NCI-H1105 treated with DMSO at 0.1 percent for 48 hours (cell line): ENCODE results near the gene TXNDC5.

Experiments used
- DNase-seq: peaks from one replicate; lab custom pipeline; 2025; lab: John Stamatoyannopoulos, UW

The TXNDC5 gene

DNA sequence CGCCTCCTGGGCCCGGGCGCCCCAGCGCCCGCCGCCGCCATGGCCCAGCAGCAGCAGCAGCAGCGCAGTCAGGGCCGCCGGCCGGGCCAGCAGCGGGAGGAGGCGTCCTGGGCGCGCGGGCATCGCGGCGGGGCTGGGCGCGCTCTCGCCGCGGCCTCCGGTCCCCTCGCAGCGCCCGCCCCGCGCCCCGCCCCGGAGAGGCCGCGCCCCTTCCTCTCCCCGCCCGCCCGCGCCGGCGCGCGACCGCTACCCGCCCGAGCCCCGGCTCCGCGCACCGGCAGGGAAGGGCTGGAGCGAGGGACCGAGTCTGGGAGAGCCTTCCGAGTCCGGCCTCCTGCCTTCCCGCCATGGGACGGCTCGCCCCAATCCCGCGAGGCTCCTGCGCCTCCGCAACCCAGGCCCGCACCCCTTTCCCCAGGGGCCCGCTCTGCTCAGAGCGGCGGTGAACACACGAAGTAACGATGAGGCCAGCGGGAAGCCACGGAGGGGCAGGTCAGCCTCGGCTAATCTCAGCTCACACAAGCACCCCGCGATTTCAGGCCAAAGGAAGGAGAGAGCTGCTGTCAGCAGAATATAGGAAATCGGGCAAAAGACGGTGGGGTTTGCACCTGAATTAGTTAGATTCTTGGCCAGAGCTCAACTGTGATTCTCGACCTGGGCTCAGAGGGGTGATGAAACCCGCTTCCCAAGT lies at the start of gene TXNDC5:
Gene TXNDC5 (minus strand): TSS at position 135 of the 691 bp plus-strand sequence. CDS start 12 bp downstream, at position 123.
- peak; percentile 56 for DNase-seq

DNA sequence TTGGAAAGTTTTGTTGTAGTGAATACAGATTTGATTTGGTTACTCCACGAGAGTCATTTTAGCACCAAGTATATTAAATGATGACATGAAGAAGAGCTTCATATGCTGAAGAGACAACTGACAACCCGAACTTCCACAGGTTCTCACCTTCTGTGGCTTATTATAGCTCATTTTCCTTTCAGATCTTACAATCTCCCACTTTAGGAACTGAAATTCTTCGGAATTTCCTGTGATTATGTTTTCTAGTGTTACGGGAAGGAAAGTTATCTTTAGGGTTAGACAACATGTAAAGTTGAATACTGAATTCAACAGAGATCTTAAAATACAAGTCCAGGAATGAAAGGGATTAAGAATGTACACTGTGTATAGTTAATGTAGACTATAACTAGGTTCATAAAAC lies 49.6 kb upstream of the TXNDC5 start:
- no peak for DNase-seq

DNA sequence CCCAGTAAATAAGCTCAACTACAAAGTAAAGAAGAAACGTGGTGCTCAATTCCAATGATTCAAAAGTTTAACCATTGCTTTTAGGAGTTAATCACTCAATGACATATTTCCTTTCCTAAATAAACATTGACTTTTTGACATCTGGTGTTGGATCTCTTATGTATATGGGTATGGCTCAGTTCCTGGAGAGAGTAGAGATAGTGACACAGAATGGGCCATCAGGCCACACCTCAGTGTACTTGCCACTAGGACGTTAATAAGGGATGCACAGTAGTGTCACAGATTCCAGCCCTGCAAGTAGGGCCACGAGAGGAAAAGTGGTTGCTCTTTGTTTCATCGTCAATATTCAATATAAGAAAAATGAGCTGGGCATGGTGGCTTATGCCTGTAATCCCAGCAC lies 48.9 kb upstream of the TXNDC5 start:
- no peak for DNase-seq

DNA sequence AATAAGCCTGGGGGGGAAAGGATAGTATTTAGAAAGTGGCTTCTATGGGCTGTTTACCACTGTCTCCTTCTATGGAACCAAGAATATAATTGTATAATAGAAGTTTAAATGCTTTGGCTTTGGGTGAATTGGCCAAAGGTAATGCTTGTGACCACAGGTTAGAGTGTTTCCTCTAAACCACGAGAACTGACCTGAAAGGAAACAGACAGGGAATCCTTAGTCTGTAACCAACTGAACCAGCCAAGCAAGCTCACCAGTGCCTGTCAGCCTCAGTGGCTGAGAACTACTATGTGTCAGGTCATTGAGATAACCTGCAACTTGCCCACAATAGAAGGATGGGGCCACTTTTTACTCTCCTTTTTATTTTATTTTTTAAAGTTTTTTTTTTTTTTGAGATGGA lies 47.9 kb upstream of the TXNDC5 start:
- no peak for DNase-seq

DNA sequence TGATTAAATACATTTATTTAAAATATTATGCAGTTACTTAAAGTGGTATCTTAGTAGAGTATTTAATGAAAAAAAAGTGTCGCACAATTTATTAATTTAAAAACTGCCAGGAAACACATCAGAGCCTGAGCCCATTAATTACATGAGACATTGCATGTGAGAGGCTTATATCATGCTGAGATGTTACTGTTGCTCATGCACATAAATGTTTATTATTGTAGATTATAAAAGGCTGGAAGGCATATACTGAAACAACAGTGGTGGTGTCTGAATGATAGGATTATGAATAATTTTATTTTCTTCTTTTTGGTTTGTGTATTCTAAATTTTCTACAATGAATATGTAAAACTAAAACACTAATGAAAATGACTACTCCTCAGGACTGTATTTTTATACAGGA lies 45.7 kb upstream of the TXNDC5 start:
- no peak for DNase-seq

DNA sequence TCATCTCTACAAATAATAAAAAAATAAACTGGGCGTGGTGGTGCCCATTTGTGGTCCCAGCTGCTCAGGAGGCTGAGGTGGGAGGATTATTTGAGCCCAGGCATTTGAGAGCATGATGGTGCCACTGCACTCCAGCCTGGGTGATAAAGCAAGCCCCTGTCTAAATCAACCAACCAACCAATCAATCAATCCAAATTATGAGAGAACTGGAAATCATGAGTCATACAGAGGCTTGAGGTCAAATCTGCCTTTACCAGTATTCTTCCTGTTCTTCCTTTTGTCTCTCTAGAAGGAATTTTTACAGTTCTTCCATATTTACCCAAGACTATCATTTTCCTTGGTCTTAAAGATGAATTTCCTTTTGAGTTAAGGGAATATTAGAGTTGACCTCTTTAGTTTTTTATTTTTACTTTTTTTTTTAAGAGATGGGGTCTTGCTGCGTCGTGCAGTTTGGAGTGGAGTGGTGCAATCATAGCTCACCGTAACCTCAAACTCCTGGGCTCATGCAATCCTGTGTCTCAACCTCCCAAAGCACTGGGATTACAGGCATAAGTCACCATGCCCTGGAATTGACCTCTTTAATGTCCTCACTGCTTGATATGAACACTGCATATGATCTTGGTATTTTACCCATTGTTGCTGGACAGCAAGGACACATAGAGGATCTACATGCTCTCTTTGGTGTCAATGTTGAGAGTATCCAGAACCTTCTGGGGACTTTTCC lies 44.1 kb upstream of the TXNDC5 start:
- no peak for DNase-seq

DNA sequence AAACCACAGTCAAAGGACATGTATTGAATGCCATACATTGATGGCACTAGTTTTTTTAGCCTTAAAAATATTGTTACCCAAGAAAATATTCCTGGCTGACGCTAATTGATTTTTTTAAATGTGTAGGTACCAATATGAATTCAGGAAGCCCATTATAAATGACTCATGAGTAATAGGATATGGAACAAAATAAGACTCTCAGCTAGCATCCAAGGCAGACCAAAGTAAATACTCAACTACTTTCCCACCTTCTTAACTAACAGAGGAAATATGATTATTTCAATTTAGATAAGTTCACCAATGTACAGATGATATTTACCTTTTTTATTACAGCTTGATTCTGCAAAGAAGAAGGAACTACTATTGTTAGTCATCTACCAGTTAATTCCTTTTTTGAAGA lies 43.2 kb upstream of the TXNDC5 start:
- no peak for DNase-seq

DNA sequence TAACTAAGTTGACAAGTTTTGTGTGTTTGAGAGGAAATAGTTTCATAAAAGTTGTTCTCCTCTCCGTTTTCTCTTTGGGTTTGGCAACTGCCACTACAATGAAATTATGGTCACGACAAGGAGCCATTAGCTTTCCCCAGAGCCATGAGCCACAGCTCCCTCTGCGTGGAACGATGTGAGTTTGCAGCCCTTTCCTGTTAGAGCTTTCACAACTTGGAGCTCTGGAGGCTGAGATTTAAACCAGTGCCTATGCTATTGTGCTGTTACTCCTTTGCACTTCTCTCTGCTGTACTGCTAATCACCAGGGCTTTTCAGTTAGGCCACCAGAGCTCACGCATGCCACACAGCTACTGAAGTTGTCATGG lies 29.3 kb upstream of the TXNDC5 start:
- DNase-seq: no peak

DNA sequence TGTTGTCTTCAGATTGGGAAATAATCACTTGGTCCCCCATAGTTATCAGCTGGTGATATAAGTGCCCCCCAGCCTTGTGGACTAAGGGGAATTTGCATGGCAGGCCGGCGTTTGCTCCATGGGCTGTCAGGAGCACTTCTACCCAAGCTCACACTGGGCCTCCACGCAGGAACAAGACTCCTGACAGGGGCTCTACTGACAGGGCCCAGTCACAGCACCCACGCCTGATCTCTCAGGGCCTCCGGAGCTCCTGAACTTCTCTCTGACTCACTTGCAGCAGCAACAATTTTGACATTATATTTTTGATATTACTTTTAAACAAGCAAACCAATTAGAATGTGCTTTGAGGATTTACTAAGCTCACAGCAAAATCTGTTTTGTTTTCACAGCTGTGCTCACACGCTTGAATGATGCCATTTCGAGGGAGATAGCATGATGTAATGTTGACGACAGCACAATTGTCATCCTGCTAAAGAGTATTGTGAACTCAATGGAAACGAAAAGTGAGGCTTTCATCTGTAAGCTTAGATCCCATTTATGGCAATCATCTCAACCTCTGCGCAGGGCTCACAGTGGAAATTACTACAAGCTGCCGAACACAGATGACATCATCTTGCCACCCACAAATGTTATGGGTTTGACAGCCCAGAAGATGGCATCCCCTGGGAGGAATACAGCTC lies 28.7 kb upstream of the TXNDC5 start:
- no peak for DNase-seq

DNA sequence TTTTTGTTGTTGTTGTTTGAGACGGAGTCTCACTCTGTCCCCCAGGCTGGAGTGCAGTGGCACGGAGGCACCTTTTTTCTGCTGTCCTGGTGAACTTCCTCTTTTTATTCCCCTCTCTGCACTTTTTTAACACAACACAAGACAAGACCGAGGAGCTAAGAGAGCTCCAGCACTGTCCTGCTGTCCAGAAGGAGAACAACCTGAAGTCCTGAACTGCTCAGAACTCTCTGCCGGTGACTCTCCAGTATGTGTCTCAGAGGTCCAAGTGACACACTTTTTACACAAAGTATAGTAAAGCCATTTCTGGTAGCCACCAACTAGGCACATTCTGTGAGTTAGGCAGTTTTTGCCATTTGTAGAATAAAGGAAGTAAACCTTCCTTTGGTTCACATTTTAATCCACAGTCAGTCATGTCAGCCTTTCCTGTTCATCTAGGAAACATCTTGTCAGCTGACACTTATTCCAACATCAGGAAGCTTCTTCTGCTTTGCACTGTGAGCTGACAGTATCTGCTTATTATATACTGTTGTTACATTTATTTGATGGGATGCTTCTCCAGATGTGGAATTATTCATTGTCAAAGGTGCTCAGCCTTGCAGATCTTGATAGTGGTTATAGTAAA lies 28.1 kb upstream of the TXNDC5 start:
- no peak for DNase-seq

DNA sequence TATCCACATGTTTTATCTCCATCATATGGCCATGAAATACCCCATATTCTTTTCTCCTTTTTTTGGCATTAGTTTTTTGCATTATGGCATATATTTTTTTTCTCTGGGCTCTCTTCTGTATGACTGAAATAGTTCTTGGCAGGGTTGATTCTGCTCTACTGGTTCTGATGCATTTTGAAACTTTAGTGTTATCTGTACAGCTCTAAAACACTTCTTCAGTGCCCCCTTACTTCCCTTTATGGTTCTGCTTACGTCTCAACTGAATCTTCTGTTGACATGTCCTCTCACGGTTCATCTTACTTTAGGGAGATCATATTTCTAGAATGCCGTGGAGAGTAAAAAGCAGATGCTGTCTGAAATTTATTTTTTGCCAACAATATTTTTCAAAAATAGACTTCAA lies 23.2 kb upstream of the TXNDC5 start:
- no peak for DNase-seq

DNA sequence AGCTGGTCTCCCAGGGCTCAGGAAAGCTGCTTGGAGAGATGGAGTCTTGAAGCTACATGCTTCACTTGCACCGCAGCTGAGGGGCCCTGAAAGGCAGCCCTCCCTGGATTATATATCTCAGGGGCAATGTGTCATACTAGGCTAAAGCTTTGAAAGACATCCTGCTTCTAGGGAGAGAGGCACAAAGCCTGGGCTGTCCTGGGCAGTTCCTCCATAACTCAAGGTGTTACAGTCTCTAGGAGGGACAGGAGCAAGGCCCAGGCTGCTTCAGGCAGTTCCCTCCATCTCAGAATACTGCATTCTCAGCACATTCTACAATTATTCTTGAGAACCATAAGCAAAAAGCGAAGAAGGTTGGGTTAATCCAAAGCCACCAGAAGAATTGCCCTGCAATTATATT lies 22.0 kb upstream of the TXNDC5 start:
- DNase-seq: no peak

DNA sequence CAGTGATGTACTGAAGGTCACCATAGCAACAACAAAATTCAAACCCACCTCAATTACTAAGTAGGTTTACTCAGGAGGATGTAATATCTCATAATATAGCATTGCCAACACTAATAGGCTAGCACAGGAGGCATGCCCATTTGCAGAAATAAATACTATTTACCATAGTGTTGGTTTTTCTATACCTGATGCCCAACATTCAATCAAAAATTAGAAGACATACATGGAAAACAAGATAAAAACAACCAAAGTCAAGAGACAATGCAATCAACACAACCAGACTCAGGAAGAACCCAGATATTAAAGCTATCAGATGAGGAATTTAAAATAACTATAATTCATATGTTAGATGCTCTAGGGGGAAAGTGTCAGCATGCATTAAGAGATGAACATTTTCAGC lies 14.3 kb upstream of the TXNDC5 start:
- DNase-seq: no peak

DNA sequence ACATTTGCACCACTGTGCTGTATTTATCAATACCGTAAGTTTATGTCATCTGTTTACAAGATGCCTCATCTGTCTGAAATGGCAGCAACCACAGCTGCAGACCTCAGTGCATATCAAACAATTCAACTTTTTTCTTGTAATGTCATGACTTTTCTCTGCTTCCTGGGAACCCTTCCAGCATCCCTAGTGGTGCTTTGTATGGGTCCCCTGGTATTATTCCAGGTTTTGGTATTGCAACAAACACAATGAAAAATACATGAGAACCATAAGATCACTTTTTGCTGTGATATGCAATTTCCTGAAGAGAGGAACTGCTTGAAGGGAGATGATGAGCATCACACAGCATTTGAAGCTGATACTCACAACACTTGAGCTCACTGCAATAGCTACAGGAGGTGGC lies 12.0 kb upstream of the TXNDC5 start:
- no peak for DNase-seq

DNA sequence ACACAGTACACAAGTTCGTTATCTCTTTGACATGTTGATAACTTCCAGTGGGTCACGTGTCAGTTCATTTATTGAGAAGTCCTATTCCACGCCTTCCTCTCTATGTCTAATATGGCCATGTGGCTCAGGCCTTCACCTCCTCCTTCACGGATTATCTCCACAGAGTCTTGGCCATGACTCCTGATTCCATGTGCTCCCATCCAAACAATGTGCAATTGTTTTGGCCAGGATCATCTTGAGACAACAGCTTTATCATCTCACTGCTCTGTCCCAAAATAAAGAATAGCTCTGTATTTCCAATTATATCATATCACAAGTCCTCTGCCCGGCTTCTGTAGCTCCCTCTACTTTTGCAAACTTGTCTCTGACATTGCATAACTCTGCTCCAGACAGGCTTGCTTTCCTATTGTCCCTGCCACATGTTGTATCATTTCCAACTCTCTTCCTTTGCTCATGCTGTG lies 11.1 kb upstream of the TXNDC5 start:
- no peak for DNase-seq

DNA sequence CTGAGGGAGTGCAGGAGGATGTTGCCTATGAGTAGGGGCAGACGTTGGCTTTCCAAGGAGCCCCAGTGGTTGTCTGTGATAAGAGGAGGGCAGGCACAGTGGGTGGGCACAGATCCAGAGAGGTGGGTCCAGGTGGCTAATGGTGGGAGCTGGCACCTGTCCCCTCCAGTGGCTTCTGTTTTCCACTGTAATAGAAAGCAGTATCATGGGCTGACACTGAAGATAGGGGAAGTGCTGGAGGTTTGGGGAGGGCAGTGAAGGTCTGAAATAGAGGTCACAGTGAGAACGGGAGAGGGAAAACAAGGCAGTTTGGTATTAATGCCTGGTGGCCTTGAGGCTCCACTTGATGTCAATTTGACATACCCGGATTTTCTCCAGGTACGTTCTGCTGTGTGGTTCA lies 10.5 kb upstream of the TXNDC5 start:
- DNase-seq: peak; percentile 17

DNA sequence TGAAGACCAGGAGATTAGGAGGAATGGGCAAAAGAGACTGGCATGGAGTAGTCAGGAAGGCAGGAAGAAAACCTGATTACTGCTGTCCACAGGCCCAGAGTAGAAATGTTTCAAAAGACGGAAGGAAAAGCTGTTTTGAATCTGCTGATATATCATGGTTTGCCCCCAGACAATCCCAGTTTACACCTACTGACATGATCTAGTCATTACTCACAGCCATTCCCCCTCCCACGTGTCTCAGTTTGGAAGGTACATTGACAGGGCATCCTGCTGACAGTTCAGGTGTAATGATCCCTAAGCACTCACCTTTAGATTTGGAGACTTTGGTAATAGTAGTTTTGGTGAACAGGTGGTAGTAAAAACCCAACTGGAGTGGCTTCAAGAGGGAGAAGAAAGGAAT lies 9.8 kb upstream of the TXNDC5 start:
- no peak for DNase-seq

DNA sequence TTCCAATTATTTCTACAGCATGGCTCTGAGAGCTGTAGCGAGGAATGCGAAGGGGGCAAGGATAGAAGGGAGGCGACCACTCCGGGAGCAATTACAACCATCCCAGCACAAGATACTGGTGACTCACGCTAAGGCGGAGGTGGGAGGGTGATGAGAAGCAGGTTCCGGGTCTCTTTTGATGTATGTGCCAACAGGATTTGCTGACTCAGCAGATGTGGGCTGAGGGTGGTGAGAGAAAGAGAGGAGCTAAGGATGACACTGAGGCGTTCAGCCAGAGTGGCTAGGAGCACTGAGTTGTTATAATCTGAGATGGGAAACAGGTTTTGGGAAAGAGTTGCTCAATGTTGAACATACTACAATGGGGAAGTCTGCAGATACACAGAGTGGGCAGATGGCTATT lies 9.3 kb upstream of the TXNDC5 start:
- no peak for DNase-seq

DNA sequence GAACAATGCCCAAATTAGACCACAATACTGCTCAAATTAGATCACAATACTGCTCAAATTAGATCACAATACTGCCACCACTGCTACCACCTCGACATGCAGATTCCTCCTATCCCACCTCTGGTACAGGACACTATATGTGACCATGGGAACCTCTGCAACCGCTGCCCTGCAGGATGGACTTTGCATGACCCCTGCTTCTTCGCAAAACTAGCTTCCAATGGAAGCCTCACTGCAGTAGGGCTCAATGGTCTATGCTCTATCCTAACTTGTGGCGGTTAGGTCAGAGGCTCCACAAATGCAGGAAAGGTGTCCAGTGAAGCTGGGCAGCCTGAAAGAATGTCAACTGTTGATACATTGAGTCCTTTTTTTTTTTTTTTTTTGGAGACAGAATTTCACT lies 7.8 kb upstream of the TXNDC5 start:
- no peak for DNase-seq

DNA sequence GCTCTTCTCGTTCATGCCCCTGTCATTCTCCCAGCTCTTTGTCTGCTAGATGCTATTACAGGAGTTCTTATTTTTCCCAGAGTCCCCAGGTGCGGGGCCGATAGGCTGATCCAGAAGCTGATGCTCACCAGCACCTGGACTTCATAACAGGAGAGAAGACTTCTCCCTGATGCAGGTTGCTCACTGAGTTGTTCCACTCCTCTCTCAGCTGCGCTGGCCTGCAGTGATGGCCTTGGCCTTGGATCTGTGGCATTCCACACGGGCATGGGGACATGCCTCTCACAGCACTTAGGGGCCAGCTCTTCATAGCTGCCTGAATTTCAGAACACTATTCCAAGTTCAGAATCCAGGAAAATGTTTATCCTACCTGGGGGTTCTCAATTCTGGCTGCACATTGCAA lies 7.1 kb upstream of the TXNDC5 start:
- DNase-seq: no peak

DNA sequence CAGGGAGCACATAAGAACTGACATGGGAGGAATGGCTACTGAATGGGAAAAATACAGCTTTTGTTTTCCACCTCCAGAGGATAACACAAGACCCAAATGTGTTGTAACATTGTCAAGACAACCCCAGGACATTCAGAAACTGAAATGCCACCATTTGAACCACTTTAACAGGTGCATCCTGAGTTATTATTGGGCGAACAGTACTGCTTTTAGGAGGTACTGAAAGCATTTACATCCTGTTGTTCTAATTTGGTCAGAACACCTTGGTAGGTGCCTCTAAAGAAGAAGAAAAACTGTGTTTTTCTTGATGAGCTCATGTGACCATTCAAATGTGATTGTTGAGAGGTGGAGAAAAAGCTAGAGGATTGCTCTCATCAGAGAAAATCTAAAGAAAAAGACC lies 6.4 kb upstream of the TXNDC5 start:
- DNase-seq: no peak

DNA sequence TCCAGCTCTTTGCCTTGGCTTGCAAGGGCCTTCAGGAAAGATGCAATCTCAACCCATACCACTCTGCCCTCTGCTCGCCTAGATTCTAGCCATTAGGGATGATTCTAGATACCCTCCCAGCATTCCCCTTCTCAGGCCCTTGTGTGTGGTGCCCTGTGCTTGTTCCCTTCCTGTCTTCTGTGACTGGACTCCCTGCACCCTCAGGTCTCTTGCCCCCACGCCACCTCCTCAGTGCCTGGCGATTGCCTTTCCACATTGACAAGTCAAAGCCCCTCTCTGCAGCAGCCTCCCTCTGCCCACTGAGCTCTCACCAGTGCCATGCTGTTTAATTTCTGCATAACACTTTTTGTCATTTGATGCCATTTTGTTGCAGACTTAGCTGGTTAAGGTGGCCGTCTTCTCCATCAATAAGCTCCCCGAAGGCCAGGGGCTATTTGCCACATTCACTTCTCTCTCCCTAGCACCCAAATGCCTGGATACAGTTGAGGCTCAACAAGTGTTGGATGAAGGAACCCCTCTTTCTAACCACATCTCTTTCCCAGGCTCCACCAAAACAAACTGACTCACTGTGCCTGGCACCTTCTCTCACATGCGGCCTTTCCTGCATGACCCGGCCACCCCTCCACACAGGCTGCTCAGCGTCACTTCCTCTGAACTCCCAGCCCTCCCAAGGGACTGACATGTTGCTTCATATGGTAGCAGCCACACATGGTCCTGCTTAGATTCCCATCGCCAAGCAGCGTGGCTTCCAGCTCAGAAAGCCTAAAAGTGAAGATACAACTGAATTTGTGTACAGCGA lies 4.6 kb upstream of the TXNDC5 start:
- DNase-seq: no peak
